ENCODE data around the gene GET4.

DNA sequence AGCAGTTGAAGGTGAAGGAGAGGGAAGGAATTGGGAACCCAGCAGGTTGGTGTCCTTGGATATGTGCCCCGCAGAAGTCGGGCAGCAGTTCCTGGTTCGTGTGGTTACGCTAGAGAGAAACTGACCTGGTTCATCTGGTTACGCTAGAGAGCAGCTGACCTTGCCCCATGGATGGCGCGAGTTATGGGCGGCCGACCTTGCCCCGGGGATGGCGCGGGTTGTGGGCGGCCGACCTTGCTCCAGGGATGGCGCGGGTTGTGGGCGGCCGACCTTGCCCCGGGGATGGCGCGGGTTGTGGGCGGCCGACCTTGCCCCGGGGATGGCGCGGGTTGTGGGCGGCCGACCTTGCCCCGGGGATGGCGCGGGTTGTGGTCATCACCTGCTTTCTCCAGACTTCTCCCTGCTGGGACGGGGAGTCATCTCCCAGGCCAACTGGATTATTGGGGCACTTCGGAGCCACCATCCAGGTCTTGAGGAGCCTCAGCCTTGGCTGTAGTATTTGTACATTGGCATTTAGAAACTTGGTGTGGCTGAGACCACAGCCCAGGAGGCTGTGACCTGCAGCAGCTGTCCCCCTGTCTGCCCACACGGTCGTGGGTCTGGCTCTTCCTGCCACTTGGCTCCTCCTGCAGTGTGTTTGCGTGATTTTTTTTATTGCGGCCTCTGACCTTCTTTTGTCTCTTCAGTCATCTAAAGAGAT lies 6.1 kb downstream of the GET4 start:
- TF ChIP-seq, protein P1, sequence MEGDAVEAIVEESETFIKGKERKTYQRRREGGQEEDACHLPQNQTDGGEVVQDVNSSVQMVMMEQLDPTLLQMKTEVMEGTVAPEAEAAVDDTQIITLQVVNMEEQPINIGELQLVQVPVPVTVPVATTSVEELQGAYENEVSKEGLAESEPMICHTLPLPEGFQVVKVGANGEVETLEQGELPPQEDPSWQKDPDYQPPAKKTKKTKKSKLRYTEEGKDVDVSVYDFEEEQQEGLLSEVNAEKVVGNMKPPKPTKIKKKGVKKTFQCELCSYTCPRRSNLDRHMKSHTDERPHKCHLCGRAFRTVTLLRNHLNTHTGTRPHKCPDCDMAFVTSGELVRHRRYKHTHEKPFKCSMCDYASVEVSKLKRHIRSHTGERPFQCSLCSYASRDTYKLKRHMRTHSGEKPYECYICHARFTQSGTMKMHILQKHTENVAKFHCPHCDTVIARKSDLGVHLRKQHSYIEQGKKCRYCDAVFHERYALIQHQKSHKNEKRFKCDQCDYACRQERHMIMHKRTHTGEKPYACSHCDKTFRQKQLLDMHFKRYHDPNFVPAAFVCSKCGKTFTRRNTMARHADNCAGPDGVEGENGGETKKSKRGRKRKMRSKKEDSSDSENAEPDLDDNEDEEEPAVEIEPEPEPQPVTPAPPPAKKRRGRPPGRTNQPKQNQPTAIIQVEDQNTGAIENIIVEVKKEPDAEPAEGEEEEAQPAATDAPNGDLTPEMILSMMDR (IDR thresholded peaks at IDR 0.05), result no peak
- TF ChIP-seq ZFX (IDR thresholded peaks at IDR 0.05; ENCODE audit: borderline replicate concordance), result no peak

Measured in 22Rv1 (cell line).